GM12801 (cell line): Measurements from ENCODE around the gene CTDSP1.

Source experiments
- TF ChIP-seq, protein P1 (sequence below): IDR thresholded peaks from one replicate; pipeline ENCODE4 v1.5.1; 2011; ENCODE audit warnings: control low read depth; ENCODE audit not compliant: insufficient read length; ENCODE audit errors: extremely low read depth

The CTDSP1 gene

GRCh38 chr2:218401890-218402289 is 2.2 kb downstream of the CTDSP1 start:
- TF ChIP-seq, protein P1, sequence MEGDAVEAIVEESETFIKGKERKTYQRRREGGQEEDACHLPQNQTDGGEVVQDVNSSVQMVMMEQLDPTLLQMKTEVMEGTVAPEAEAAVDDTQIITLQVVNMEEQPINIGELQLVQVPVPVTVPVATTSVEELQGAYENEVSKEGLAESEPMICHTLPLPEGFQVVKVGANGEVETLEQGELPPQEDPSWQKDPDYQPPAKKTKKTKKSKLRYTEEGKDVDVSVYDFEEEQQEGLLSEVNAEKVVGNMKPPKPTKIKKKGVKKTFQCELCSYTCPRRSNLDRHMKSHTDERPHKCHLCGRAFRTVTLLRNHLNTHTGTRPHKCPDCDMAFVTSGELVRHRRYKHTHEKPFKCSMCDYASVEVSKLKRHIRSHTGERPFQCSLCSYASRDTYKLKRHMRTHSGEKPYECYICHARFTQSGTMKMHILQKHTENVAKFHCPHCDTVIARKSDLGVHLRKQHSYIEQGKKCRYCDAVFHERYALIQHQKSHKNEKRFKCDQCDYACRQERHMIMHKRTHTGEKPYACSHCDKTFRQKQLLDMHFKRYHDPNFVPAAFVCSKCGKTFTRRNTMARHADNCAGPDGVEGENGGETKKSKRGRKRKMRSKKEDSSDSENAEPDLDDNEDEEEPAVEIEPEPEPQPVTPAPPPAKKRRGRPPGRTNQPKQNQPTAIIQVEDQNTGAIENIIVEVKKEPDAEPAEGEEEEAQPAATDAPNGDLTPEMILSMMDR, result no peak

DNA sequence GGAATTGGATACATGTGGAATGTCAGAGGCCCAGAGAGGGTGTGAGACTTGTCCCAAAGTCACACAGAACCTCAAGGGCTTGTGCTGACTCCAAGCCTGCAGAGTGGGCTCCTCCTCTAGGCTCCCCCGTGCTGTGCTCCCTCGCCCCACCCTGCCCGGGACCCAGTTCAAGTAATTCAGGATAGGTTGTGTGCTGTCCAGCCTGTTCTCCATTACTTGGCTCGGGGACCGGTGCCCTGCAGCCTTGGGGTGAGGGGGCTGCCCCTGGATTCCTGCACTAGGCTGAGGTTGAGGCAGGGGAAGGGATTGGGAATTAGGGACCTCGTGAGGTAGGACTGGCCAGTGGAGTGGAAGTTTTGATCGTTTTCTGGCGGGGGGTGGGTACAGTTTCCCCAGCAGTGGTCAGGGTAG is 2.8 kb downstream of the CTDSP1 start:
- TF ChIP-seq, protein P1, result no peak

GRCh38 chr2:218402911-218403411 is 3.3 kb downstream of the CTDSP1 start:
- TF ChIP-seq, protein P1, result no peak

DNA sequence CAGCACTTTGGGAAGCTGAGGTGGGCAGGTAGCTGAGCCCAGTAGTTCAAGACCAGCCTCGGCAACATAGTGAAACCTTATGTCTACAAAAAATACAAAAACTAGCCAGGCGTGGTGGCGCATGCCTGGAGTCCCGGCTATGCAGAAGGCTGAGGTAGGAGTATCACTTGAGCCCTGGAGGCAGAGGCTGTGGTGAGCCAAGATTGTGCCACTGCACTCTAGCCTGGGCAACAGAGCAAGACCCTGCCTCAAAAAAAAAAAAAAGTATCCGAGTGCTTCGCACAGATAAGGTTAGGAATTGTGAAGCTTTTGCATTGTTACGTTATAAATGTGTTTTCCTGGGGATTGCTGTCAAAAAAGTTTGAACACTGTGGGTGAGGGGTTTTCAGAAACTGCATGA is 4.1 kb downstream of the CTDSP1 start:
- TF ChIP-seq, protein P1, result no peak

- TF ChIP-seq, protein P1, result no peak
Measured at GRCh38 chr2:218404351-218405085, 4.8 kb downstream of the CTDSP1 start.

DNA sequence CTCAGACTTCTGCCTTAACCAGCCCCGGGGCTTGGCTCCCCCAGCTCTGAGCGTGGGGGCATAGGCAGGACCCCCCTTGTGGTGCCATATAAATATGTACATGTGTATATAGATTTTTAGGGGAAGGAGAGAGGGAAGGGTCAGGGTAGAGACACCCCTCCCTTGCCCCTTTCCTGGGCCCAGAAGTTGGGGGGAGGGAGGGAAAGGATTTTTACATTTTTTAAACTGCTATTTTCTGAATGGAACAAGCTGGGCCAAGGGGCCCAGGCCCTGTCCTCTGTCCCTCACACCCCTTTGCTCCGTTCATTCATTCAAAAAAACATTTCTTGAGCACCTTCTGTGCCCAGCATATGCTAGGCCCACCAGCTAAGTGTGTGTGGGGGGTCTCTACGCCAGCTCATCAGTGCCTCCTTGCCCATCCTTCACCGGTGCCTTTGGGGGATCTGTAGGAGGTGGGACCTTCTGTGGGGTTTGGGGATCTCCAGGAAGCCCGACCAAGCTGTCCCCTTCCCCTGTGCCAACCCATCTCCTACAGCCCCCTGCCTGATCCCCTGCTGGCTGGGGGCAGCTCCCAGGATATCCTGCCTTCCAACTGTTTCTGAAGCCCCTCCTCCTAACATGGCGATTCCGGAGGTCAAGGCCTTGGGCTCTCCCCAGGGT is 5.5 kb downstream of the CTDSP1 start:
- TF ChIP-seq, protein P1, result no peak

- TF ChIP-seq, protein P1, result no peak
Measured at GRCh38 chr2:218405746-218406208, 6.1 kb downstream of the CTDSP1 start.
